Measurements from ENCODE around the gene PTEN.
"Not testable (repeated sequence)": the region's sequence is repeated elsewhere in the genome, so short reads cannot be mapped to it uniquely, and the experiment has no call there.

- not testable (repeated sequence) for TF ChIP-seq CTCF (conservative IDR thresholded peaks at IDR 0.05 in 1 of 2, IDR thresholded peaks at IDR 0.05 in 1 of 2; ENCODE audit: extremely low read depth in 1 of 2, insufficient read depth in 1 of 2, low read depth in 1 of 2, low read length in 2 of 2); EZH2 (IDR thresholded peaks at IDR 0.05; ENCODE audit: borderline replicate concordance, low read length)
Measured at GRCh38 chr10:87855665-87856064, 7.8 kb upstream of the PTEN start.

Data from mammary epithelial cell (primary cell).